SK-N-SH treated with all-trans-retinoic acid at 6 μM for 48 hours (cell line): ENCODE measurements around the gene LRRC4B.

Experiments
- ATAC-seq: fragments of 200-7000 bp; cut with Tn5 transposase; 3 replicates; pipeline ENCODE4 v1.9.1; 2020; ENCODE audit warnings: mild to moderate bottlenecking, moderate library complexity
- ARNTL ChIP-seq: fragments of 450-650 bp; formaldehyde crosslinking; IDR thresholded peaks from 2 replicates; pipeline ENCODE4 v1.5.0; 2020; ENCODE audit warnings: low read depth, mild to moderate bottlenecking, moderate library complexity, borderline replicate concordance
- BACH2 ChIP-seq: fragments of 250-450 bp; sonication (Bioruptor Pico); IDR thresholded peaks from 2 replicates; pipeline ENCODE4 v1.9.0; 2021; ENCODE audit warnings: mild to moderate bottlenecking, borderline replicate concordance
- CSDC2 ChIP-seq: fragments of 250-450 bp; sonication (Bioruptor Pico); IDR thresholded peaks from 2 replicates; pipeline ENCODE4 v1.5.0; 2020; ENCODE audit warnings: mild to moderate bottlenecking, moderate library complexity
- ESRRG ChIP-seq: fragments of 250-450 bp; sonication (Bioruptor Pico); IDR thresholded peaks from 2 replicates; pipeline ENCODE4 v1.6.1; 2021; ENCODE audit warnings: mild to moderate bottlenecking
- GLIS3 ChIP-seq: fragments of 250-450 bp; sonication (Bioruptor Pico); IDR thresholded peaks from 2 replicates; pipeline ENCODE4 v1.5.0; 2020; ENCODE audit warnings: mild to moderate bottlenecking, moderate library complexity
- ISL1 ChIP-seq: fragments of 250-450 bp; sonication (Bioruptor Pico); IDR thresholded peaks from 2 replicates; pipeline ENCODE4 v2.1.2; 2022; ENCODE audit warnings: mild to moderate bottlenecking, moderate library complexity
- OSR1 ChIP-seq: fragments of 250-450 bp; sonication (Bioruptor Pico); IDR thresholded peaks from 2 replicates; pipeline ENCODE4 v1.8.0; 2022; ENCODE audit warnings: moderate library complexity, mild to moderate bottlenecking, inconsistent platforms
- PPARA ChIP-seq: fragments of 250-450 bp; sonication (Bioruptor Pico); IDR thresholded peaks from 2 replicates; pipeline ENCODE4 v1.5.0; 2020; ENCODE audit warnings: mild to moderate bottlenecking, borderline replicate concordance
- SNAI2 ChIP-seq: fragments of 250-450 bp; sonication (Bioruptor Pico); IDR thresholded peaks from 2 replicates; pipeline ENCODE4 v1.5.0; 2020; ENCODE audit warnings: mild to moderate bottlenecking, moderate library complexity
- TCF4 ChIP-seq: fragments of 250-450 bp; sonication (Bioruptor Pico); IDR thresholded peaks from 2 replicates; pipeline ENCODE4 v1.8.0; 2021; ENCODE audit warnings: mild to moderate bottlenecking, moderate library complexity, borderline replicate concordance
- TOX ChIP-seq: fragments of 250-450 bp; sonication (Bioruptor Pico); IDR thresholded peaks from 2 replicates; pipeline ENCODE4 v1.8.0; 2021; ENCODE audit warnings: mild to moderate bottlenecking, moderate library complexity, borderline replicate concordance
- ZC3H10 ChIP-seq: fragments of 250-450 bp; sonication (Bioruptor Pico); IDR thresholded peaks from 2 replicates; pipeline ENCODE4 v1.5.1; 2021; ENCODE audit warnings: mild to moderate bottlenecking, moderate library complexity
- ZFP3 ChIP-seq: fragments of 250-450 bp; sonication (Bioruptor Pico); IDR thresholded peaks from 2 replicates; pipeline ENCODE4 v1.5.0; 2020; ENCODE audit warnings: mild to moderate bottlenecking, moderate library complexity
- ZFP30 ChIP-seq: fragments of 450-650 bp; formaldehyde crosslinking; IDR thresholded peaks from 2 replicates; pipeline ENCODE4 v1.5.0; 2022; ENCODE audit warnings: mild to moderate bottlenecking, moderate library complexity
- ZNF565 ChIP-seq: fragments of 450-650 bp; formaldehyde crosslinking; conservative IDR thresholded peaks from 2 replicates; pipeline ENCODE4 v1.5.0; 2020; ENCODE audit warnings: low read depth, mild to moderate bottlenecking, moderate library complexity
- ZNF70 ChIP-seq: fragments of 450-650 bp; formaldehyde crosslinking; IDR thresholded peaks from 2 replicates; pipeline ENCODE4 v1.5.0; 2020; ENCODE audit warnings: mild to moderate bottlenecking, moderate library complexity
- ZNF8 ChIP-seq: fragments of 450-650 bp; formaldehyde crosslinking; IDR thresholded peaks from 2 replicates; pipeline ENCODE4 v1.5.0; 2020; ENCODE audit warnings: mild to moderate bottlenecking, moderate library complexity
- TF ChIP-seq, protein P1 (sequence below): fragments of 250-450 bp; sonication (Bioruptor Pico); IDR thresholded peaks from 2 replicates; pipeline ENCODE4 v1.5.1; 2020; ENCODE audit warnings: low read depth, mild to moderate bottlenecking, moderate library complexity
- TF ChIP-seq, protein P2 (sequence below): fragments of 250-450 bp; sonication (Bioruptor Pico); IDR thresholded peaks from 2 replicates; pipeline ENCODE4 v1.8.0; 2020; ENCODE audit warnings: mild to moderate bottlenecking, moderate library complexity, borderline replicate concordance
- TF ChIP-seq, protein P3 (sequence below): fragments of 250-450 bp; sonication (Bioruptor Pico); IDR thresholded peaks from 2 replicates; pipeline ENCODE4 v1.8.0; 2021; ENCODE audit warnings: low read depth, mild to moderate bottlenecking, moderate library complexity, borderline replicate concordance

LRRC4B gene

GRCh38 chr19:50606059-50606836 is 38.0 kb upstream of the LRRC4B start:
- peak; percentile 87 for ATAC-seq

GRCh38 chr19:50604264-50605073 is 36.2 kb upstream of the LRRC4B start:
- ATAC-seq = peak; percentile 60

More at GRCh38 chr19:50606059-50606836, 38.0 kb upstream of the LRRC4B start:
- TF ChIP-seq SNAI2 (CRISPR knock-in tag) = peak; percentile 54; the same call in 1 of the 2 replicates

DNA sequence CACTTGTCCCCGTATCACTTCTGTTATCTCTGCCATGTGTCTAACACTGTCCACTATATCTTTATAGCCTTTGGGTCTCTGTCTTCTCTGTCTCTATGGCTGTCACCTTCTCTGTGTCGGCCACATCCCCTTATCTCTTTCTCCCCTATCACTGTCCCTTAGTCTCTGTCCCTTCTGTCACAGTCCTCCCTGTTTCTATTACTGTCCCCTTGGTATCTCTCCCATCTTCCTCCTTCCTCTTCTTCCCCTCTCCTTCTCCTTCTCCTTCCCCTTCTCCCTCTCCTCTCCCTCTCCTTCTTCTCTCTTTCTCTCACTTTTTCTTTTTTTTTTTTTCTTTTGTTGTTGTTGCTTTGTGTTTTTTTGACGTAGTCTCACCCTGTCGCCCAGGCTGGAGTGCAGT is 34.7 kb upstream of the LRRC4B start:
- TF ChIP-seq ESRRG (CRISPR knock-in tag) (no peak), ZNF565 (CRISPR knock-in tag) (no peak), PPARA (CRISPR knock-in tag) (no peak), ZNF70 (CRISPR knock-in tag) (no peak), TCF4 (CRISPR knock-in tag) (no peak), ISL1 (CRISPR knock-in tag) (no peak), OSR1 (no peak), ZC3H10 (CRISPR knock-in tag) (no peak), ARNTL (CRISPR knock-in tag) (no peak), SNAI2 (CRISPR knock-in tag) (no peak), BACH2 (CRISPR knock-in tag) (no peak), ZNF8 (CRISPR knock-in tag) (no peak), TOX (CRISPR knock-in tag) (no peak), GLIS3 (CRISPR knock-in tag) (no peak)
- TF ChIP-seq, protein P1, sequence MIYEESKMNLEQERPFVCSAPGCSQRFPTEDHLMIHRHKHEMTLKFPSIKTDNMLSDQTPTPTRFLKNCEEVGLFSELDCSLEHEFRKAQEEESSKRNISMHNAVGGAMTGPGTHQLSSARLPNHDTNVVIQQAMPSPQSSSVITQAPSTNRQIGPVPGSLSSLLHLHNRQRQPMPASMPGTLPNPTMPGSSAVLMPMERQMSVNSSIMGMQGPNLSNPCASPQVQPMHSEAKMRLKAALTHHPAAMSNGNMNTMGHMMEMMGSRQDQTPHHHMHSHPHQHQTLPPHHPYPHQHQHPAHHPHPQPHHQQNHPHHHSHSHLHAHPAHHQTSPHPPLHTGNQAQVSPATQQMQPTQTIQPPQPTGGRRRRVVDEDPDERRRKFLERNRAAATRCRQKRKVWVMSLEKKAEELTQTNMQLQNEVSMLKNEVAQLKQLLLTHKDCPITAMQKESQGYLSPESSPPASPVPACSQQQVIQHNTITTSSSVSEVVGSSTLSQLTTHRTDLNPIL (CRISPR knock-in tag) = no peak
- TF ChIP-seq, protein P2, sequence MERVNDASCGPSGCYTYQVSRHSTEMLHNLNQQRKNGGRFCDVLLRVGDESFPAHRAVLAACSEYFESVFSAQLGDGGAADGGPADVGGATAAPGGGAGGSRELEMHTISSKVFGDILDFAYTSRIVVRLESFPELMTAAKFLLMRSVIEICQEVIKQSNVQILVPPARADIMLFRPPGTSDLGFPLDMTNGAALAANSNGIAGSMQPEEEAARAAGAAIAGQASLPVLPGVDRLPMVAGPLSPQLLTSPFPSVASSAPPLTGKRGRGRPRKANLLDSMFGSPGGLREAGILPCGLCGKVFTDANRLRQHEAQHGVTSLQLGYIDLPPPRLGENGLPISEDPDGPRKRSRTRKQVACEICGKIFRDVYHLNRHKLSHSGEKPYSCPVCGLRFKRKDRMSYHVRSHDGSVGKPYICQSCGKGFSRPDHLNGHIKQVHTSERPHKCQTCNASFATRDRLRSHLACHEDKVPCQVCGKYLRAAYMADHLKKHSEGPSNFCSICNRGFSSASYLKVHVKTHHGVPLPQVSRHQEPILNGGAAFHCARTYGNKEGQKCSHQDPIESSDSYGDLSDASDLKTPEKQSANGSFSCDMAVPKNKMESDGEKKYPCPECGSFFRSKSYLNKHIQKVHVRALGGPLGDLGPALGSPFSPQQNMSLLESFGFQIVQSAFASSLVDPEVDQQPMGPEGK (CRISPR knock-in tag) = no peak
- no peak for ATAC-seq

- ATAC-seq = no peak
- no peak for TF ChIP-seq ZFP30 (CRISPR knock-in tag)
- no peak for TF ChIP-seq ZNF8 (CRISPR knock-in tag)
- no peak for TF ChIP-seq ZNF70 (CRISPR knock-in tag)
- TF ChIP-seq, protein P3, sequence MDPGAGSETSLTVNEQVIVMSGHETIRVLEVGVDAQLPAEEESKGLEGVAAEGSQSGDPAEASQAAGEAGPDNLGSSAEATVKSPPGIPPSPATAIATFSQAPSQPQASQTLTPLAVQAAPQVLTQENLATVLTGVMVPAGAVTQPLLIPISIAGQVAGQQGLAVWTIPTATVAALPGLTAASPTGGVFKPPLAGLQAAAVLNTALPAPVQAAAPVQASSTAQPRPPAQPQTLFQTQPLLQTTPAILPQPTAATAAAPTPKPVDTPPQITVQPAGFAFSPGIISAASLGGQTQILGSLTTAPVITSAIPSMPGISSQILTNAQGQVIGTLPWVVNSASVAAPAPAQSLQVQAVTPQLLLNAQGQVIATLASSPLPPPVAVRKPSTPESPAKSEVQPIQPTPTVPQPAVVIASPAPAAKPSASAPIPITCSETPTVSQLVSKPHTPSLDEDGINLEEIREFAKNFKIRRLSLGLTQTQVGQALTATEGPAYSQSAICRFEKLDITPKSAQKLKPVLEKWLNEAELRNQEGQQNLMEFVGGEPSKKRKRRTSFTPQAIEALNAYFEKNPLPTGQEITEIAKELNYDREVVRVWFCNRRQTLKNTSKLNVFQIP = no peak
- TF ChIP-seq, protein P2 (CRISPR knock-in tag) = no peak
- TF ChIP-seq ZNF565 (CRISPR knock-in tag) = no peak
- no peak for TF ChIP-seq PPARA (CRISPR knock-in tag)
- no peak for TF ChIP-seq OSR1
- no peak for TF ChIP-seq ARNTL (CRISPR knock-in tag)
- TF ChIP-seq ISL1 (CRISPR knock-in tag) = no peak
- TF ChIP-seq SNAI2 (CRISPR knock-in tag) = no peak
- TF ChIP-seq CSDC2 (CRISPR knock-in tag) = no peak
- TF ChIP-seq ZFP3 = no peak
- TF ChIP-seq ZC3H10 (CRISPR knock-in tag) = no peak
- TF ChIP-seq GLIS3 (CRISPR knock-in tag) = no peak
- TF ChIP-seq ESRRG (CRISPR knock-in tag) = no peak
- no peak for TF ChIP-seq TOX (CRISPR knock-in tag)
- TF ChIP-seq, protein P1 (CRISPR knock-in tag) = no peak
Measured at GRCh38 chr19:50602496-50602895, 34.3 kb upstream of the LRRC4B start.
